Measurements from ENCODE around the gene PGM2. TPM values are rescaled to one million over a fixed set of nuclear protein-coding genes. Genes with fewer than 3 reads are reported as not detected.
"Not testable (repeated sequence)": the region's sequence is repeated elsewhere in the genome, so short reads cannot be mapped to it uniquely, and the experiment has no call there.

The PGM2 gene
- total RNA-seq, 1 donor from 2014 or later: 37.6 TPM

GRCh38 chr4:37805091-37805490 lies 21.4 kb upstream of the PGM2 start:
- H3K27ac Mint-ChIP-seq: no peak overlapping the region
- no peak overlapping the region for H3K4me3 Mint-ChIP-seq
- no peaks in the 10 kb centered on the region for H3K9me3 Mint-ChIP-seq
- H3K4me1 Mint-ChIP-seq (ENCODE audit: unreplicated experiment): peaks cover 9% of the 10 kb centered on the region
- no peaks in the 10 kb centered on the region for H3K36me3 Mint-ChIP-seq
- TF ChIP-seq CTCF (conservative IDR thresholded peaks at IDR 0.05): no peak
- no peak for DNase-seq (ENCODE audit: extremely low spot score, unreplicated experiment)
- no peaks in the 10 kb centered on the region for H3K27me3 Mint-ChIP-seq

- DNase-seq (ENCODE audit: extremely low spot score, unreplicated experiment): no peak
- H3K4me3 Mint-ChIP-seq: no peak overlapping the region
- H3K27me3 Mint-ChIP-seq: no peaks in the 10 kb centered on the region
- peaks cover 11% of the 10 kb centered on the region for H3K9me3 Mint-ChIP-seq
- H3K4me1 Mint-ChIP-seq (ENCODE audit: unreplicated experiment): no peaks in the 10 kb centered on the region
- no peak for TF ChIP-seq CTCF (conservative IDR thresholded peaks at IDR 0.05)
- H3K36me3 Mint-ChIP-seq: no peaks in the 10 kb centered on the region
- peak overlapping the region; percentile 44 for H3K27ac Mint-ChIP-seq
Measured at GRCh38 chr4:37812713-37813112, 13.8 kb upstream of the PGM2 start.

- Mint-ChIP-seq H3K27me3 (no peaks in the 10 kb centered on the region), H3K36me3 (no peaks in the 10 kb centered on the region), H3K4me1 (ENCODE audit: unreplicated experiment) (no peaks in the 10 kb centered on the region), H3K4me3 (no peak overlapping the region), H3K27ac (no peak overlapping the region), H3K9me3 (peaks cover 11% of the 10 kb centered on the region)
- no peak for DNase-seq (ENCODE audit: extremely low spot score, unreplicated experiment)
- no peak for TF ChIP-seq CTCF (conservative IDR thresholded peaks at IDR 0.05)
Measured at GRCh38 chr4:37815591-37815990, 10.9 kb upstream of the PGM2 start.

- Mint-ChIP-seq H3K27ac (no peak overlapping the region), H3K4me3 (no peak overlapping the region), H3K36me3 (no peaks in the 10 kb centered on the region), H3K9me3 (peaks cover 11% of the 10 kb centered on the region), H3K27me3 (no peaks in the 10 kb centered on the region), H3K4me1 (ENCODE audit: unreplicated experiment) (no peaks in the 10 kb centered on the region)
- no peak for TF ChIP-seq CTCF (conservative IDR thresholded peaks at IDR 0.05)
- no peak for DNase-seq (ENCODE audit: extremely low spot score, unreplicated experiment)
Measured at GRCh38 chr4:37816006-37816405, 10.5 kb upstream of the PGM2 start.

- H3K4me3 Mint-ChIP-seq: no peak overlapping the region
- H3K27ac Mint-ChIP-seq: no peak overlapping the region
- H3K4me1 Mint-ChIP-seq (ENCODE audit: unreplicated experiment): no peaks in the 10 kb centered on the region
- TF ChIP-seq CTCF (conservative IDR thresholded peaks at IDR 0.05): no peak
- peaks cover 11% of the 10 kb centered on the region for H3K9me3 Mint-ChIP-seq
- no peaks in the 10 kb centered on the region for H3K27me3 Mint-ChIP-seq
- no peaks in the 10 kb centered on the region for H3K36me3 Mint-ChIP-seq
- DNase-seq (ENCODE audit: extremely low spot score, unreplicated experiment): no peak
Measured at GRCh38 chr4:37816719-37817118, 9.8 kb upstream of the PGM2 start.

- no peaks in the 10 kb centered on the region for H3K4me1 Mint-ChIP-seq (ENCODE audit: unreplicated experiment)
- TF ChIP-seq CTCF (conservative IDR thresholded peaks at IDR 0.05): no peak
- no peaks in the 10 kb centered on the region for H3K36me3 Mint-ChIP-seq
- H3K27me3 Mint-ChIP-seq: no peaks in the 10 kb centered on the region
- DNase-seq (ENCODE audit: extremely low spot score, unreplicated experiment): no peak
- peaks cover 6% of the 10 kb centered on the region for H3K9me3 Mint-ChIP-seq
- no peak overlapping the region for H3K4me3 Mint-ChIP-seq
- no peak overlapping the region for H3K27ac Mint-ChIP-seq
Measured at GRCh38 chr4:37818752-37819151, 7.7 kb upstream of the PGM2 start.

- H3K4me1 Mint-ChIP-seq (ENCODE audit: unreplicated experiment); DNase-seq (ENCODE audit: extremely low spot score, unreplicated experiment); H3K27ac Mint-ChIP-seq; H3K27me3 Mint-ChIP-seq; H3K4me3 Mint-ChIP-seq; H3K36me3 Mint-ChIP-seq; H3K9me3 Mint-ChIP-seq: not testable (repeated sequence)
Measured at GRCh38 chr4:37820458-37820857, 6.0 kb upstream of the PGM2 start.
